Testis (tissue), 3 donors: ENCODE measurements around the gene SHFL. TPM values are rescaled to one million over a fixed set of nuclear protein-coding genes. Genes with fewer than 3 reads are reported as not detected.

Source experiments
- DNase-seq: peaks from one replicate; pipeline ENCODE4 v3.0.0-alpha.2; 2019
- H3K27ac ChIP-seq, 2 donors: fragments of 200-600 bp; sonication (generic); one replicate each; pipeline ENCODE4 v1.5.1; 2019
- H3K27me3 ChIP-seq: fragments of 200-600 bp; sonication (generic); one replicate; pipeline ENCODE4 v1.5.1; 2019
- H3K36me3 ChIP-seq: fragments of 200-600 bp; sonication (generic); one replicate; pipeline ENCODE4 v1.5.1; 2017; ENCODE audit warnings: low read depth; ENCODE audit errors: missing control alignments
- H3K4me1 ChIP-seq: fragments of 200-600 bp; sonication (generic); one replicate; pipeline ENCODE4 v1.5.1; 2019
- H3K4me3 ChIP-seq, 2 donors: fragments of 200-600 bp; sonication (generic); one replicate each; pipeline ENCODE4 v1.5.1; 2017 to 2019
- H3K9me3 ChIP-seq: fragments of 200-600 bp; sonication (generic); one replicate; pipeline ENCODE4 v1.5.1; 2017
- POLR2A ChIP-seq: fragments of 450-650 bp; IDR thresholded peaks from one replicate; pipeline ENCODE4 v1.6.1; 2017; ENCODE audit warnings: antibody characterized with exemption, mild to moderate bottlenecking, moderate library complexity
- WGBS, 2 donors: methylation state at CpG; one replicate each; pipeline ENCODE4 v1.1.5; 2018; 5-methylcytosine and 5-hydroxymethylcytosine counted together
- intact Hi-C: fragments of 100-400 bp; cut with DNase I; formaldehyde crosslinking; loops from one replicate; pipeline ENCODE4 v1.15.1; 2023; ENCODE audit warnings: low total_unique reads
- polyA plus RNA-seq: library from polyadenylated mRNA; stranded (reverse); fragments of 350-450 nt; fragmentation: Illumina TruSeq; extraction: RNeasy Lipid Tissue Mini Kit (QIAGEN cat#74804); gene quantifications from one replicate; pipeline ENCODE4 v1.2.3, GENCODE V29; 2014; ENCODE audit warnings: low read depth, low replicate concordance; ENCODE audit not compliant: insufficient read depth
- total RNA-seq, 2 donors: library from RNA; depleted of rRNA; stranded (reverse); fragments of >200 nt; gene quantifications; one replicate each; pipeline ENCODE4 v1.2.3, GENCODE V29; 2016
- TF ChIP-seq, protein P1 (sequence below), 3 experiments: fragments of 450-650 bp in 2 of 3; fragments of 200-600 bp in 1 of 3; sonication (generic) in 1 of 3; IDR thresholded peaks; one replicate each; pipeline ENCODE4 v1.5.1; 2016 to 2019; ENCODE audit warnings: antibody characterized with exemption in 3 of 3, mild to moderate bottlenecking in 2 of 3, moderate library complexity in 1 of 3

The SHFL gene
- total and polyA plus RNA-seq, 3 donors from 2014 or later = 18.7 to 25.8 (median 20.4) TPM

DNA sequence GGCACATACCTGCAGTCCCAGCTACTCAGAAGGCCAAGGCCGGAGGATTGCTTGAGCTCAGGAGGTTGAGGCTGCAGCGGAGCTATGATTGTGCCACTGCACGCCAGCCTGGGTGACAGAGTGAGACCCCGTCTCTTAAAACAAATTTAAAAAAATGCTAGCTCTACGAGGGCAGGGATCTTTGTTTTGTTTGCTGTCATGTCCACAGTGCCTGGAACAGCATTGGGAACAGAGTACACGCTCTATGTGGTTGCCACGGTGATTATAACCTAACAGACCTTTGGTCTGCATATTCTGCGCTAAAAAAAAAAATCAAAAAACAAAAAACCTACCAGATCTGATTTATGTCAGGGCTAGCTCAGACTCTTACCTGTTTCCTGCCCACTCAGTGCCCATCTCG, 2.2 kb upstream of the SHFL start:
- intact Hi-C loops = no loop called here
- 81 to 83% methylated on average over 9 of the region's 9 CpGs for WGBS, 2 donors
- TF ChIP-seq, protein P1, sequence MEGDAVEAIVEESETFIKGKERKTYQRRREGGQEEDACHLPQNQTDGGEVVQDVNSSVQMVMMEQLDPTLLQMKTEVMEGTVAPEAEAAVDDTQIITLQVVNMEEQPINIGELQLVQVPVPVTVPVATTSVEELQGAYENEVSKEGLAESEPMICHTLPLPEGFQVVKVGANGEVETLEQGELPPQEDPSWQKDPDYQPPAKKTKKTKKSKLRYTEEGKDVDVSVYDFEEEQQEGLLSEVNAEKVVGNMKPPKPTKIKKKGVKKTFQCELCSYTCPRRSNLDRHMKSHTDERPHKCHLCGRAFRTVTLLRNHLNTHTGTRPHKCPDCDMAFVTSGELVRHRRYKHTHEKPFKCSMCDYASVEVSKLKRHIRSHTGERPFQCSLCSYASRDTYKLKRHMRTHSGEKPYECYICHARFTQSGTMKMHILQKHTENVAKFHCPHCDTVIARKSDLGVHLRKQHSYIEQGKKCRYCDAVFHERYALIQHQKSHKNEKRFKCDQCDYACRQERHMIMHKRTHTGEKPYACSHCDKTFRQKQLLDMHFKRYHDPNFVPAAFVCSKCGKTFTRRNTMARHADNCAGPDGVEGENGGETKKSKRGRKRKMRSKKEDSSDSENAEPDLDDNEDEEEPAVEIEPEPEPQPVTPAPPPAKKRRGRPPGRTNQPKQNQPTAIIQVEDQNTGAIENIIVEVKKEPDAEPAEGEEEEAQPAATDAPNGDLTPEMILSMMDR (IDR thresholded peaks at IDR 0.05) = no peak
- TF ChIP-seq POLR2A = no peak

DNA sequence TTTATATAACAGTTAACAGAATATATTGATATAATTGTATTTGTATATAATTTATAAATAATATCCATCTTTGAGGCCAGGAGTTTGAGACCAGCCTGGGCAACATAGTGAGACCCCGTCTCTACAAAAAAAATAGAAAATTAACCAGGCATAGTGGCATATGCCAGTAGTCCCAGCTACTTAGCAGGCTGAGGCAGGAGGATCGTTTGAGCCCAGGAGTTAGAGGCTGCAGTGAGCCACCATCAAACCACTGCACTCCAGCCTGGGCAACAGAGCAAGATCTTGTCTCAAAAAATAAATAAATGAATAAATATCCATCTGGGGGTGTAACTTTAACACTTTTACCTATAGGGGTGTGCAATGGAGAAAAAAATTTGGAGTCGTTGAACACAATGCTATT, 1.3 kb upstream of the SHFL start:
- Histone ChIP-seq H3K36me3 (no peaks in the 10 kb centered on the region), H3K4me1 (no peaks in the 10 kb centered on the region), H3K27ac (no peak overlapping the region), H3K27me3 (no peaks in the 10 kb centered on the region), H3K4me3 (no peak overlapping the region), H3K9me3 (no peaks in the 10 kb centered on the region)
- WGBS, 2 donors = 38 to 65% methylated on average over 3 of the region's 3 CpGs
- intact Hi-C loops = no loop called here
- no peak for DNase-seq
- TF ChIP-seq, protein P1 (IDR thresholded peaks at IDR 0.05) = no peak
- TF ChIP-seq POLR2A = no peak

More for the DNA sequence above, 2.2 kb upstream of the SHFL start:
- Histone ChIP-seq H3K36me3 (no peaks in the 10 kb centered on the region), H3K27me3 (no peaks in the 10 kb centered on the region), H3K4me3 (no peak overlapping the region), H3K9me3 (no peaks in the 10 kb centered on the region), H3K27ac (no peak overlapping the region), H3K4me1 (no peaks in the 10 kb centered on the region)
- no peak for DNase-seq

DNA sequence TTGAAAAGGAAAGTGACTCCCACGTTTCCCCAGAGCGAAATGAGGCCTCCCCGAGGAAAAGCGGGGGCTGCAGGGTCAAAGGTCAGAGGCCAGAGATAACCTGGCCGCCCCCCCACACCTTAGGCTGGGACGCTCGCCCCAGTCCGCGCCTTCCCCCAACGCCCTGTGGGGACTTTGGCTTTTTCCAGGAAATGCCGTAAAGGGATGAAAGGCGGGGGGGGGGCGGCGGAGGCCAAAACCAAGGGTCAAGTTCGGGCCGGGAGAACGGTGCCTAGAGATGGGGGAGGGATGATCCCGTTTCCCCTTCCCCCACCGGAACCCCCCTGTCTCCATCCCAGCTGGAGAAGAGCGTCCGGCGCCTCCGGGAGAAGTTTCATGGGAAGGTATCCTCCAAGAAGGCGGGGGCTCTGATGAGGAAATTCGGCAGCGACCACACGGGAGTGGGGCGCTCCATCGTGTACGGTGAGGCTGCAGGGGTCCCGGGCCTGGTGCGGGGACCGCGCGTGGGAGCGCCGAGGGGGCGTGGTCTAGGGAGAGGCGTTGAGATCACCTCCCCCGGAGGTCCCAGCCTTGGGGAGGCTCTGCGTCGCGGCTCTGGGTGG, 575 bp downstream of the SHFL start:
- Histone ChIP-seq H3K9me3 (no peaks in the 10 kb centered on the region), H3K27me3 (no peaks in the 10 kb centered on the region), H3K4me1 (no peaks in the 10 kb centered on the region), H3K27ac (peak overlapping the region; percentile 68 to 84), H3K36me3 (no peaks in the 10 kb centered on the region), H3K4me3 (peak overlapping the region; percentile 70 to 73)
- intact Hi-C loops = no loop called here
- no peak for DNase-seq
- no peak for TF ChIP-seq POLR2A
- TF ChIP-seq, protein P1 (IDR thresholded peaks at IDR 0.05) = no peak
- 0 to 3% methylated on average over 14 to 34 of the region's 43 CpGs for WGBS, 2 donors

DNA sequence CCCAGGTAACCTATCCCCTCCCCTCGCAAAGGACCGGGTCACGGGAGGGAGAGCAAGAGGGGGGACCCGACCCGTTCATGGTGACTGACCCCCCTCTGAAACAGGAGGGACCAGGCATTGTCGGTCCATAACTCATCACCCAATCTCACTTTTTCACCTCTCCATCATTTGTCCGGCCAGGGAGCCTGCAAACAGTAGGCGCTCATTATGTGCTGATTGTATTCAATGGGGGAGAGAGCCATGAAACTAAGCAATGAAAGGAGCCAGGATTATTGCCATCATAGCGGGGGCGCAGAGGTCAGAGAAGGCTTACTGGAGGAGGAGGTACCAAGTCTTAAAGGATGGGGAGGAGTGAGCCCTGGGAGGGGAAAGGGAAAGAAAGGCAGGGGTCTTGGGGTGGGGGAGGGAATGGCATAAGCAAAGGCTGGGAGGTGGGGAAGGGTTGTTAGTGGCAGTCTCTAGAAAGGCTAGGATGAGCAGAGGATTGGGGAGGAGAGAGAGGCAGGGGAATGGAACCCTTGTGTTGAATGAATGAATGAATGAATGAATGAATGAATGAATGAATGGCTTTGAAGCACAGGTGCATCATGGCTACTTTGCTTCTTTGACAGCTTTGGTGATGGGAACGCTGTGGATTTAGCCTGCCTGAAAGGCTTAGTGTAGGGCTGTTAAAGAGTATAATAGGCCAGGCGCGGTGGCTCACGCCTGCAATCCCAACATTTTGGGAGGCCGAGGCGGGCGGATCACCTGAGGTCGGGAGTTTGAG, 1.4 kb downstream of the SHFL start:
- H3K4me3 ChIP-seq = no peak overlapping the region

More for the DNA sequence above, 1.4 kb downstream of the SHFL start:
- TF ChIP-seq, protein P1 (IDR thresholded peaks at IDR 0.05) = no peak
- TF ChIP-seq POLR2A = no peak
- Histone ChIP-seq H3K27me3 (no peaks in the 10 kb centered on the region), H3K36me3 (no peaks in the 10 kb centered on the region), H3K4me1 (peaks cover 3% of the 10 kb centered on the region), H3K27ac (peak overlapping the region in 1 of 2 donors; percentile 84), H3K9me3 (no peaks in the 10 kb centered on the region)
- no peak for DNase-seq
- 63 to 73% methylated on average over 18 of the region's 18 CpGs for WGBS, 2 donors
- intact Hi-C loops = no loop called here
